Mucosa of rectum (tissue), 2 donors: ENCODE data around the gene EEFSEC.

Experiments
- H3K27ac ChIP-seq, 2 donors: one replicate each; pipeline ENCODE4 v1.7.0; 2013; ENCODE audit warnings: inconsistent platforms in 2 of 2, low read depth in 2 of 2, low read length in 2 of 2
- H3K27me3 ChIP-seq, 2 donors: one replicate each; pipeline ENCODE4 v1.7.0; 2013; ENCODE audit warnings: low read length in 2 of 2; ENCODE audit not compliant: control insufficient read depth in 2 of 2, insufficient read depth in 2 of 2
- H3K36me3 ChIP-seq, 2 donors: one replicate each; pipeline ENCODE4 v1.7.0; 2013; ENCODE audit warnings: low read length in 2 of 2; ENCODE audit not compliant: control insufficient read depth in 2 of 2, insufficient read depth in 2 of 2
- H3K4me1 ChIP-seq, 2 donors: one replicate each; pipeline ENCODE4 v1.7.0; 2013; ENCODE audit warnings: low read length in 2 of 2, mild to moderate bottlenecking in 1 of 2; ENCODE audit not compliant: control insufficient read depth in 2 of 2, insufficient read depth in 2 of 2
- H3K4me3 ChIP-seq, 2 donors: one replicate each; pipeline ENCODE4 v1.7.0; 2013; ENCODE audit warnings: low read length in 2 of 2
- H3K9ac ChIP-seq, 2 donors: one replicate each; pipeline ENCODE4 v1.7.0; 2013; ENCODE audit warnings: low read length in 2 of 2, low read depth in 1 of 2, mild to moderate bottlenecking in 1 of 2
- H3K9me3 ChIP-seq, 2 donors: one replicate each; pipeline ENCODE4 v1.7.0; 2013; ENCODE audit warnings: low read length in 2 of 2; ENCODE audit not compliant: control insufficient read depth in 2 of 2
- donor health status: healthy.
- donor health status: Normal muscosa, but diverticular disease.

The EEFSEC gene

GRCh38 chr3:128195369-128195768 is 42.1 kb downstream of the EEFSEC start:
- Histone ChIP-seq H3K27me3 (no peaks in the 10 kb centered on the region), H3K4me1 (no peaks in the 10 kb centered on the region), H3K9me3 (no peaks in the 10 kb centered on the region), H3K27ac (no peak overlapping the region), H3K36me3 (no peaks in the 10 kb centered on the region), H3K4me3 (no peak overlapping the region), H3K9ac (no peak overlapping the region)

GRCh38 chr3:128195802-128196201 is 42.5 kb downstream of the EEFSEC start:
- Histone ChIP-seq H3K27me3 (no peaks in the 10 kb centered on the region), H3K9ac (no peak overlapping the region), H3K4me3 (no peak overlapping the region), H3K9me3 (no peaks in the 10 kb centered on the region), H3K4me1 (no peaks in the 10 kb centered on the region), H3K36me3 (no peaks in the 10 kb centered on the region), H3K27ac (no peak overlapping the region)

GRCh38 chr3:128196647-128197046 is 43.4 kb downstream of the EEFSEC start:
- H3K4me3 ChIP-seq = no peak overlapping the region
- no peaks in the 10 kb centered on the region for H3K9me3 ChIP-seq
- H3K4me1 ChIP-seq = no peaks in the 10 kb centered on the region
- no peaks in the 10 kb centered on the region for H3K36me3 ChIP-seq
- H3K9ac ChIP-seq = no peak overlapping the region
- H3K27me3 ChIP-seq = no peaks in the 10 kb centered on the region
- no peak overlapping the region for H3K27ac ChIP-seq

GRCh38 chr3:128197855-128198254 is 44.6 kb downstream of the EEFSEC start:
- H3K27me3 ChIP-seq = no peaks in the 10 kb centered on the region
- H3K4me3 ChIP-seq = no peak overlapping the region
- no peaks in the 10 kb centered on the region for H3K36me3 ChIP-seq
- H3K9ac ChIP-seq = no peak overlapping the region
- no peak overlapping the region for H3K27ac ChIP-seq
- H3K9me3 ChIP-seq = no peaks in the 10 kb centered on the region
- H3K4me1 ChIP-seq = no peaks in the 10 kb centered on the region

- H3K9ac ChIP-seq = no peak overlapping the region
- no peak overlapping the region for H3K4me3 ChIP-seq
- H3K4me1 ChIP-seq = no peaks in the 10 kb centered on the region
- no peak overlapping the region for H3K27ac ChIP-seq
- no peaks in the 10 kb centered on the region for H3K9me3 ChIP-seq
- no peaks in the 10 kb centered on the region for H3K36me3 ChIP-seq
- no peaks in the 10 kb centered on the region for H3K27me3 ChIP-seq
These were observed 45.0 kb downstream of the EEFSEC start for GRCh38 chr3:128198313-128198712.

- Histone ChIP-seq H3K9ac (no peak overlapping the region), H3K4me3 (no peak overlapping the region), H3K27me3 (no peaks in the 10 kb centered on the region), H3K36me3 (no peaks in the 10 kb centered on the region), H3K27ac (no peak overlapping the region), H3K9me3 (no peaks in the 10 kb centered on the region), H3K4me1 (no peaks in the 10 kb centered on the region)
These were observed 45.8 kb downstream of the EEFSEC start for GRCh38 chr3:128199110-128199509.

GRCh38 chr3:128201158-128201755 is 48.0 kb downstream of the EEFSEC start:
- Histone ChIP-seq H3K4me1 (no peaks in the 10 kb centered on the region), H3K9me3 (no peaks in the 10 kb centered on the region), H3K4me3 (no peak overlapping the region), H3K9ac (no peak overlapping the region), H3K36me3 (no peaks in the 10 kb centered on the region), H3K27ac (no peak overlapping the region), H3K27me3 (no peaks in the 10 kb centered on the region)

GRCh38 chr3:128203169-128203568 is 49.9 kb downstream of the EEFSEC start:
- no peak overlapping the region for H3K9ac ChIP-seq

GRCh38 chr3:128205558-128206145 is 52.4 kb downstream of the EEFSEC start:
- H3K27me3 ChIP-seq = no peaks in the 10 kb centered on the region
- H3K36me3 ChIP-seq = no peaks in the 10 kb centered on the region
- no peak overlapping the region for H3K9ac ChIP-seq
- H3K4me1 ChIP-seq = no peaks in the 10 kb centered on the region
- H3K27ac ChIP-seq = no peak overlapping the region
- H3K4me3 ChIP-seq = no peak overlapping the region
- no peaks in the 10 kb centered on the region for H3K9me3 ChIP-seq

More at GRCh38 chr3:128203169-128203568, 49.9 kb downstream of the EEFSEC start:
- H3K27ac ChIP-seq = no peak overlapping the region
- no peaks in the 10 kb centered on the region for H3K9me3 ChIP-seq
- H3K4me1 ChIP-seq = no peaks in the 10 kb centered on the region
- no peaks in the 10 kb centered on the region for H3K36me3 ChIP-seq
- no peaks in the 10 kb centered on the region for H3K27me3 ChIP-seq
- no peak overlapping the region for H3K4me3 ChIP-seq

GRCh38 chr3:128207951-128208350 is 54.7 kb downstream of the EEFSEC start:
- H3K4me1 ChIP-seq = no peaks in the 10 kb centered on the region
- no peak overlapping the region for H3K27ac ChIP-seq
- no peak overlapping the region for H3K4me3 ChIP-seq
- H3K9me3 ChIP-seq = no peaks in the 10 kb centered on the region
- H3K27me3 ChIP-seq = no peaks in the 10 kb centered on the region
- H3K9ac ChIP-seq = no peak overlapping the region
- H3K36me3 ChIP-seq = no peaks in the 10 kb centered on the region
